H9 (cell line): ENCODE data around the gene CEP152. TPM values are rescaled to one million over a fixed set of nuclear protein-coding genes. Genes with fewer than 3 reads are reported as not detected.

Source experiments
- DNase-seq: peaks from one replicate; pipeline ENCODE4 v3.0.0-alpha.2; 2017
- H2AFZ ChIP-seq: one replicate; pipeline ENCODE4 v1.6.1; 2013; ENCODE audit warnings: mild to moderate bottlenecking, low read length, control low read depth, moderate library complexity
- H2AK5ac ChIP-seq: 2 replicates; pipeline ENCODE4 v1.6.1; 2013; ENCODE audit warnings: low read length, control low read depth, mixed read lengths; ENCODE audit not compliant: insufficient read length
- H2BK120ac ChIP-seq: one replicate; pipeline ENCODE4 v1.6.1; 2013; ENCODE audit warnings: low read depth, mild to moderate bottlenecking, low read length, control low read depth, inconsistent platforms; ENCODE audit not compliant: poor library complexity, severe bottlenecking
- H2BK12ac ChIP-seq: 2 replicates; pipeline ENCODE4 v1.6.1; 2013; ENCODE audit warnings: low read length, control low read depth, mixed read lengths, low read depth; ENCODE audit not compliant: insufficient read length
- H2BK15ac ChIP-seq: 2 replicates; pipeline ENCODE4 v1.6.1; 2013; ENCODE audit warnings: low read depth, low read length, control low read depth
- H2BK20ac ChIP-seq: one replicate; pipeline ENCODE4 v1.6.1; 2013; ENCODE audit warnings: low read depth, mild to moderate bottlenecking, low read length, control low read depth, inconsistent platforms; ENCODE audit not compliant: poor library complexity, severe bottlenecking
- H2BK5ac ChIP-seq: 2 replicates; pipeline ENCODE4 v1.6.1; 2013; ENCODE audit warnings: low read length, control low read depth, mixed read lengths; ENCODE audit not compliant: insufficient read length
- H3K14ac ChIP-seq: 2 replicates; pipeline ENCODE4 v1.6.1; 2013; ENCODE audit warnings: low read length, control low read depth; ENCODE audit not compliant: insufficient read depth
- H3K18ac ChIP-seq: 2 replicates; pipeline ENCODE4 v1.6.1; 2013; ENCODE audit warnings: low read depth, mild to moderate bottlenecking, mixed read lengths, low read length, control low read depth; ENCODE audit not compliant: insufficient read length
- H3K23ac ChIP-seq: 2 replicates; pipeline ENCODE4 v1.6.1; 2013; ENCODE audit warnings: low read length, control low read depth, mixed read lengths, low read depth; ENCODE audit not compliant: insufficient read length
- H3K23me2 ChIP-seq: 2 replicates; pipeline ENCODE4 v1.6.1; 2013; ENCODE audit warnings: low read depth, mild to moderate bottlenecking, mixed read lengths, low read length, control low read depth; ENCODE audit not compliant: insufficient read length, poor library complexity, severe bottlenecking
- H3K27ac ChIP-seq: 2 replicates; pipeline ENCODE4 v1.5.1; 2013; ENCODE audit warnings: low read length, control low read depth, mixed read lengths, low read depth; ENCODE audit not compliant: insufficient read length
- H3K27me3 ChIP-seq: 2 replicates; pipeline ENCODE4 v1.6.1; 2013; ENCODE audit warnings: low read length, control low read depth, inconsistent platforms; ENCODE audit not compliant: insufficient read depth
- H3K4ac ChIP-seq: 2 replicates; pipeline ENCODE4 v1.6.1; 2013; ENCODE audit warnings: low read depth, mild to moderate bottlenecking, control low read depth, inconsistent platforms, low read length, moderate library complexity
- H3K4me1 ChIP-seq: 2 replicates; pipeline ENCODE4 v1.6.1; 2013; ENCODE audit warnings: low read length, control low read depth, inconsistent platforms; ENCODE audit not compliant: insufficient read depth
- H3K4me2 ChIP-seq: 2 replicates; pipeline ENCODE4 v1.6.1; 2013; ENCODE audit warnings: low read length, control low read depth, mixed read lengths; ENCODE audit not compliant: insufficient read length, insufficient read depth
- H3K56ac ChIP-seq: 2 replicates; pipeline ENCODE4 v1.6.1; 2013; ENCODE audit warnings: low read depth, mild to moderate bottlenecking, mixed read lengths, low read length, control low read depth; ENCODE audit not compliant: insufficient read length
- H3K79me1 ChIP-seq: 2 replicates; pipeline ENCODE4 v1.6.1; 2013; ENCODE audit warnings: low read depth, mild to moderate bottlenecking, moderate library complexity, low read length, control low read depth, inconsistent platforms; ENCODE audit not compliant: insufficient read depth, poor library complexity, severe bottlenecking
- H3K79me2 ChIP-seq: 2 replicates; pipeline ENCODE4 v1.6.1; 2013; ENCODE audit warnings: low read length, control low read depth, inconsistent platforms; ENCODE audit not compliant: insufficient read depth
- H3K9ac ChIP-seq: 2 replicates; pipeline ENCODE4 v1.6.1; 2013; ENCODE audit warnings: low read length, control low read depth, mixed read lengths; ENCODE audit not compliant: insufficient read length; ENCODE audit errors: extremely low read depth
- H3K9me3 ChIP-seq: one replicate; pipeline ENCODE4 v1.6.1; 2013; ENCODE audit warnings: low read depth, low read length, inconsistent platforms; ENCODE audit not compliant: control insufficient read depth
- H3T11ph ChIP-seq: one replicate; pipeline ENCODE4 v1.6.1; 2013; ENCODE audit warnings: mild to moderate bottlenecking, low read length, control low read depth, inconsistent platforms
- H4K20me1 ChIP-seq: one replicate; pipeline ENCODE4 v1.6.1; 2013; ENCODE audit not compliant: control insufficient read depth, insufficient read length, insufficient read depth
- H4K5ac ChIP-seq: 2 replicates; pipeline ENCODE4 v1.6.1; 2013; ENCODE audit warnings: low read depth, mild to moderate bottlenecking, mixed read lengths, low read length, control low read depth; ENCODE audit not compliant: insufficient read length
- H4K8ac ChIP-seq: replicated peaks from 2 replicates; pipeline ENCODE4 v1.6.1; 2013; ENCODE audit warnings: low read length, control low read depth, mixed read lengths, low read depth; ENCODE audit not compliant: insufficient read length
- H4K91ac ChIP-seq: 2 replicates; pipeline ENCODE4 v1.6.1; 2013; ENCODE audit warnings: low read depth, mild to moderate bottlenecking, moderate library complexity, mixed read lengths, low read length, control low read depth; ENCODE audit not compliant: insufficient read length
- H3K27ac Mint-ChIP-seq, 3 experiments: 2 replicates in 2 of 3; 3 replicates in 1 of 3; pipeline ENCODE4 v1.8.0; 2020 to 2021; ENCODE audit warnings: mixed read lengths in 3 of 3, mild to moderate bottlenecking in 1 of 3, moderate library complexity in 1 of 3
- H3K27me3 Mint-ChIP-seq: 2 replicates; pipeline ENCODE4 v1.8.0; 2021; ENCODE audit warnings: low read depth, mild to moderate bottlenecking, moderate library complexity, mixed read lengths
- H3K36me3 Mint-ChIP-seq, 3 experiments: 2 replicates in 2 of 3; 3 replicates in 1 of 3; pipeline ENCODE4 v1.8.0; 2020 to 2021; ENCODE audit warnings: low read depth in 3 of 3, mixed read lengths in 3 of 3; ENCODE audit not compliant: insufficient read depth in 1 of 3
- H3K4me1 Mint-ChIP-seq, 2 experiments: 2 replicates each; pipeline ENCODE4 v1.8.0; 2020; ENCODE audit warnings: mixed read lengths in 2 of 2
- H3K4me3 Mint-ChIP-seq, 2 experiments: 2 replicates in 1 of 2; 3 replicates in 1 of 2; pipeline ENCODE4 v1.8.0; 2020 to 2021; ENCODE audit warnings: mild to moderate bottlenecking in 2 of 2, mixed read lengths in 2 of 2, moderate library complexity in 1 of 2
- H3K9me3 Mint-ChIP-seq, 2 experiments: 2 replicates in 1 of 2; 3 replicates in 1 of 2; pipeline ENCODE4 v1.8.0; 2020; ENCODE audit warnings: mild to moderate bottlenecking in 2 of 2, mixed read lengths in 2 of 2, moderate library complexity in 1 of 2
- CTCF ChIP-seq: fragments of 200-600 bp; sonication (generic); conservative IDR thresholded peaks from 3 replicates; pipeline ENCODE4 v1.8.0; 2021; ENCODE audit warnings: antibody characterized with exemption, mild to moderate bottlenecking
- WGBS: extraction: QIAGEN DNeasy Blood & Tissue Kit; methylation state at CpG from one replicate; pipeline ENCODE4 v1.1.7; 2013; ENCODE audit warnings: missing lambda C conversion rate, low lambda C conversion rate, mixed read lengths; ENCODE audit not compliant: insufficient read length; ENCODE audit errors: extremely low coverage; 5-methylcytosine and 5-hydroxymethylcytosine counted together
- total RNA-seq: library from RNA; stranded (reverse); gene quantifications from 2 replicates; pipeline ENCODE4 v1.2.1, GENCODE V29; 2021

The CEP152 gene
- total RNA-seq, 1 experiment from 2014 or later = 10.9 TPM

GRCh38 chr15:48757661-48758060 lies 53.2 kb downstream of the CEP152 start:
- Histone ChIP-seq H3K56ac (no peak overlapping the region), H3K18ac (no peak overlapping the region), H4K8ac (no peak overlapping the region), H3K4me2 (no peak overlapping the region), H2BK12ac (no peak overlapping the region), H2BK5ac (no peak overlapping the region), H3K23ac (no peak overlapping the region), H4K20me1 (no peaks in the 10 kb centered on the region), H2BK20ac (no peak overlapping the region), H2BK120ac (no peak overlapping the region), H3K79me1 (no peaks in the 10 kb centered on the region), H3K9ac (no peak overlapping the region), H3K27ac (no peak overlapping the region), H2BK15ac (no peak overlapping the region), H2AK5ac (no peak overlapping the region), H4K91ac (no peak overlapping the region), H3K9me3 (no peaks in the 10 kb centered on the region), H3K79me2 (no peaks in the 10 kb centered on the region), H4K5ac (no peak overlapping the region), H3K4ac (no peak overlapping the region), H2AFZ (no peak overlapping the region), H3T11ph (no peak overlapping the region), H3K27me3 (no peaks in the 10 kb centered on the region), H3K4me1 (peaks cover 1% of the 10 kb centered on the region; the same call in 1 of the 2 replicates), H3K14ac (no peak overlapping the region), H3K23me2 (no peaks in the 10 kb centered on the region)
- Mint-ChIP-seq H3K9me3 (no peaks in the 10 kb centered on the region), H3K4me3 (no peak overlapping the region), H3K27me3 (no peaks in the 10 kb centered on the region), H3K36me3 (peaks cover 2 to 17% (median 13%) of the 10 kb centered on the region in 3 experiments; a peak in 6 of 7 replicates), H3K27ac (no peak overlapping the region), H3K4me1 (peaks cover 12% of the 10 kb centered on the region in 2 experiments)
- TF ChIP-seq CTCF = no peak
- no CpG with 5 or more reads among the region's 1 CpG for WGBS
- DNase-seq = no peak
